Measurements from ENCODE around the gene SMPD1. TPM values are rescaled to one million over a fixed set of nuclear protein-coding genes. Genes with fewer than 3 reads are reported as not detected.

Gene SMPD1
- total and polyA plus RNA-seq, 2 donors (not counting 1 experiment from before 2014, with no cell fraction given), result 18.3 to 30.7 TPM

DNA sequence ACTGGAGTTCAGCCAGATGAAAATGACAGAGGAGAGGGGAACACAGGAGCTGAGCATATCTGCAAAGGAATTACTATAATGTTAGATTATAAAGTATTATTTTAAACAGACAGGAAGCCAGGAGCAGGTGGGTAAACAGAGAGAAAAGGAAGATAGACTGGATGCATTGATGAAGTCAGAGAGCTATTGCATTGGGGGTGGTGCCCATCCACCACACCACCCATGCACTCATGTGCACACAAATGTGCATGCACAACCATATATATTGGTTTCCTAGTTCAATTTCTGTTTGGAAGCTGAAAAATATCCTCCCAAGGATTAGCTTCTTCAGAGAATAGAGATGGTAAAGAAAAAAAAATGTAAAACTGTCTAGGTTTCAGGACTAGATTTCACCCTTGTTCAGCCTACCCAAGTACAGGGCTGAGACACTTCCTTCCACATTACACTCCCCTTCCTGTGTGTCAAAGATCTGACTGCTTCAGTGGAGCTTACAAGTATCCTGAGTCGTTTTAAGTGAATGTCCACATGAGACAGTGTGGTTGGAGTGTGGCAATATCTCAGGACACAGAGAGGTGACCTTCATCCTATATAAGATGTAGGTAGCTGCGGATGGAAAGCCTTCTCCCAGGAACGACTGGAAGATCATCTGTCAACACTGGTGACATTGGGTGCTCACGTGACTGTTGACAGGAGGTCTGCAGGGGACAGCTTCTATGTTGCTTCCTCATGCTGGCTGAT is 12.2 kb upstream of the SMPD1 start:
- H3K36me3 ChIP-seq (replicated peaks in 1 of 2; ENCODE audit: control extremely low read depth in 1 of 2, control insufficient read depth in 1 of 2, extremely low read depth in 1 of 2, insufficient read depth in 2 of 2, low read length in 1 of 2), result no peaks in the 10 kb centered on the region
- no peaks in the 10 kb centered on the region for H3K9me3 Mint-ChIP-seq (ENCODE audit: insufficient read depth)
- H3K27ac ChIP-seq (ENCODE audit: low read length in 2 of 2), result peak overlapping the region; percentile 66 to 73
- H3K4me1 Mint-ChIP-seq, result peaks cover 20% of the 10 kb centered on the region
- H4K20me1 ChIP-seq (ENCODE audit: control insufficient read depth, insufficient read depth, low read length, poor library complexity, severe bottlenecking), result no peaks in the 10 kb centered on the region
- CTCF ChIA-PET, result interaction anchor here (0.5 to 10.9 kb wide), 44 partner anchors 11 to 381 kb away, joined by 3 to 536 read pairs (median 8); partner anchors contain the start of genes APBB1, DNHD1, HPX and MRPL17
- peak overlapping the region; percentile 68 for H3K4me3 Mint-ChIP-seq
- H2AFZ ChIP-seq (ENCODE audit: insufficient read depth, low read depth, low read length, poor library complexity, severe bottlenecking), result peak overlapping the region; percentile 52
- WGBS (ENCODE audit: insufficient coverage), result 6% methylated on average over 3 of the region's 4 CpGs
- DNase-seq (peak; percentile 61), ATAC-seq (ENCODE audit: low read depth) (peak; percentile 57)
- H3K27me3 Mint-ChIP-seq, result no peaks in the 10 kb centered on the region
- no peaks in the 10 kb centered on the region for H3K27me3 ChIP-seq (replicated peaks in 1 of 4; ENCODE audit: control extremely low read depth in 1 of 4, control insufficient read depth in 3 of 4, insufficient read depth in 4 of 4, low read length in 3 of 4)
- H3K27ac Mint-ChIP-seq, result peak overlapping the region; percentile 88
- TF ChIP-seq EZH2 (IDR thresholded peaks at IDR 0.05; ENCODE audit: borderline replicate concordance, insufficient read depth, low read depth, low read length, poor library complexity, severe bottlenecking), result no peak
- H3K9me3 ChIP-seq (ENCODE audit: control extremely low read depth in 1 of 3, control insufficient read depth in 2 of 3, insufficient read depth in 1 of 3, low read length in 2 of 3), result no peaks in the 10 kb centered on the region
- no peaks in the 10 kb centered on the region for H3K79me2 ChIP-seq (ENCODE audit: control insufficient read depth, insufficient read depth, low read length)
- peak overlapping the region in 3 of 5 experiments; percentile 0 to 27 (median 21) for H3K4me3 ChIP-seq (ENCODE audit: control extremely low read depth in 1 of 5, extremely low read depth in 1 of 5, insufficient read depth in 1 of 5, low read depth in 2 of 5, low read length in 4 of 5)
- peak overlapping the region; percentile 31 for H3K4me2 ChIP-seq (replicated peaks; ENCODE audit: low read depth, low read length, poor library complexity, severe bottlenecking)
- peak overlapping the region; percentile 1 for H3K9ac ChIP-seq (ENCODE audit: low read length)
- intact Hi-C loops (cut with micrococcal nuclease), result loop anchor here (2.0 to 5.0 kb wide), 3 partner anchors 224 to 379 kb away; partner anchors contain the start of genes ILK and RRP8
- POLR2A ChIA-PET, result interaction anchor here (1.0 to 1.3 kb wide), 2 partner anchors 12 to 66 kb away, joined by 4 to 7 read pairs; partner anchors contain the start of gene SMPD1
- peaks cover 16 to 17% of the 10 kb centered on the region in 2 donors for H3K4me1 ChIP-seq (ENCODE audit: control insufficient read depth in 2 of 2, insufficient read depth in 2 of 2, low read length in 2 of 2)

DNA sequence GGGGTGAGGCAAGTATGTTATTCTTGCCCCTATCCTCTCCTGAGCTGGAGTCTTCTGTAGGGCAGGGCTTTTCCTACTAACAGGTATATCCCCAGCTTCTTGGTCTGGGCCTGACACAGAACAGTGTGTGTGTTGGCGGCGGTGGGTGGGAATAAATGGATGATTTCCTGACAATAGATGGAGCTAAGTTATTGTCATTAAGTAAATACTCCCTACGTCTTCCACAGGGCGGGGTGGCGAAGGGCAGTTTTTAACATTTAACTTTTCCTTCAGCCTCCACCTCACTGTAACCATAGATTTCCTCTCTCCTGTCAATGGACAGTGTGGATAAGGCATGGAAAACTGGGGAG is 11.7 kb upstream of the SMPD1 start:
- no peak for TF ChIP-seq EZH2 (IDR thresholded peaks at IDR 0.05; ENCODE audit: borderline replicate concordance, insufficient read depth, low read depth, low read length, poor library complexity, severe bottlenecking)
- TF ChIP-seq, protein P1, sequence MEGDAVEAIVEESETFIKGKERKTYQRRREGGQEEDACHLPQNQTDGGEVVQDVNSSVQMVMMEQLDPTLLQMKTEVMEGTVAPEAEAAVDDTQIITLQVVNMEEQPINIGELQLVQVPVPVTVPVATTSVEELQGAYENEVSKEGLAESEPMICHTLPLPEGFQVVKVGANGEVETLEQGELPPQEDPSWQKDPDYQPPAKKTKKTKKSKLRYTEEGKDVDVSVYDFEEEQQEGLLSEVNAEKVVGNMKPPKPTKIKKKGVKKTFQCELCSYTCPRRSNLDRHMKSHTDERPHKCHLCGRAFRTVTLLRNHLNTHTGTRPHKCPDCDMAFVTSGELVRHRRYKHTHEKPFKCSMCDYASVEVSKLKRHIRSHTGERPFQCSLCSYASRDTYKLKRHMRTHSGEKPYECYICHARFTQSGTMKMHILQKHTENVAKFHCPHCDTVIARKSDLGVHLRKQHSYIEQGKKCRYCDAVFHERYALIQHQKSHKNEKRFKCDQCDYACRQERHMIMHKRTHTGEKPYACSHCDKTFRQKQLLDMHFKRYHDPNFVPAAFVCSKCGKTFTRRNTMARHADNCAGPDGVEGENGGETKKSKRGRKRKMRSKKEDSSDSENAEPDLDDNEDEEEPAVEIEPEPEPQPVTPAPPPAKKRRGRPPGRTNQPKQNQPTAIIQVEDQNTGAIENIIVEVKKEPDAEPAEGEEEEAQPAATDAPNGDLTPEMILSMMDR (IDR thresholded peaks at IDR 0.05), result no peak
- Histone ChIP-seq H3K27me3 (replicated peaks in 1 of 4; ENCODE audit: control extremely low read depth in 1 of 4, control insufficient read depth in 3 of 4, insufficient read depth in 4 of 4, low read length in 3 of 4) (no peaks in the 10 kb centered on the region), H3K4me2 (replicated peaks; ENCODE audit: low read depth, low read length, poor library complexity, severe bottlenecking) (peak overlapping the region; percentile 31), H2AFZ (ENCODE audit: insufficient read depth, low read depth, low read length, poor library complexity, severe bottlenecking) (peak overlapping the region; percentile 52), H4K20me1 (ENCODE audit: control insufficient read depth, insufficient read depth, low read length, poor library complexity, severe bottlenecking) (no peaks in the 10 kb centered on the region), H3K9me3 (ENCODE audit: control extremely low read depth in 1 of 3, control insufficient read depth in 2 of 3, insufficient read depth in 1 of 3, low read length in 2 of 3) (no peaks in the 10 kb centered on the region), H3K9ac (ENCODE audit: low read length) (peak overlapping the region; percentile 1), H3K79me2 (ENCODE audit: control insufficient read depth, insufficient read depth, low read length) (no peaks in the 10 kb centered on the region), H3K36me3 (replicated peaks in 1 of 2; ENCODE audit: control extremely low read depth in 1 of 2, control insufficient read depth in 1 of 2, extremely low read depth in 1 of 2, insufficient read depth in 2 of 2, low read length in 1 of 2) (no peaks in the 10 kb centered on the region), H3K27ac (ENCODE audit: low read length in 2 of 2) (peak overlapping the region; percentile 66 to 73), H3K4me1 (ENCODE audit: control insufficient read depth in 2 of 2, insufficient read depth in 2 of 2, low read length in 2 of 2) (peaks cover 16 to 17% of the 10 kb centered on the region in 2 donors), H3K4me3 (ENCODE audit: control extremely low read depth in 1 of 5, extremely low read depth in 1 of 5, insufficient read depth in 1 of 5, low read depth in 2 of 5, low read length in 4 of 5) (no peak overlapping the region)
- DNase-seq (no peak), ATAC-seq (ENCODE audit: low read depth) (no peak)
- intact Hi-C loops (cut with micrococcal nuclease), result loop anchor here (2.0 to 5.0 kb wide), 3 partner anchors 224 to 379 kb away; partner anchors contain the start of genes ILK and RRP8
- Mint-ChIP-seq H3K9me3 (ENCODE audit: insufficient read depth) (no peaks in the 10 kb centered on the region), H3K4me1 (peaks cover 20% of the 10 kb centered on the region), H3K27ac (peak overlapping the region; percentile 88), H3K4me3 (no peak overlapping the region), H3K27me3 (no peaks in the 10 kb centered on the region)
- POLR2A ChIA-PET, result interaction anchor here (0.9 to 1.3 kb wide), 5 partner anchors 12 to 66 kb away, joined by 3 to 7 read pairs (median 3); partner anchors contain the start of genes APBB1, HPX and SMPD1
- no CpG with 5 or more reads among the region's 5 CpGs for WGBS (ENCODE audit: insufficient coverage)
- CTCF ChIA-PET, result interaction anchor here (0.7 to 10.9 kb wide), 58 partner anchors 10 to 420 kb away, joined by 3 to 536 read pairs (median 6); partner anchors contain the start of genes APBB1, ARFIP2, DNHD1 and HPX

Measured in B cell (primary cell).